Naive thymus-derived CD4-positive, alpha-beta T cell (primary cell): ENCODE measurements around the gene SIPA1L3. TPM values are rescaled to one million over a fixed set of nuclear protein-coding genes. Genes with fewer than 3 reads are reported as not detected.

ENCODE experiments used
- ATAC-seq: fragments of 150-1000 bp; cut with Tn5 transposase; 2 replicates; pipeline ENCODE4 v1.10.0; 2021; ENCODE audit warnings: mild to moderate bottlenecking, moderate library complexity
- CTCF ChIA-PET: fragments of 350-600 bp; sonication (Branson Sonifier 250); formaldehyde crosslinking; loops from one replicate; lab custom pipeline; 2021; ENCODE audit warnings: antibody characterized with exemption; lab: Charles Lee
- POLR2A ChIA-PET: fragments of 350-600 bp; sonication (Branson Sonifier 250); formaldehyde crosslinking; loops from one replicate; lab custom pipeline; 2021; ENCODE audit warnings: antibody characterized with exemption, inconsistent platforms; lab: Charles Lee
- DNase-seq, 9 donors: peaks; one replicate each; pipeline versions ENCODE4 v3.0.0 to v3.0.0-alpha.2; 2020 to 2022; ENCODE audit warnings: mixed read lengths in 1 of 9
- H3K27ac ChIP-seq: one replicate; pipeline ENCODE4 v1.7.0; 2013; ENCODE audit warnings: mild to moderate bottlenecking, low read depth, low read length, moderate library complexity
- H3K27me3 ChIP-seq, 2 donors: one replicate each; pipeline ENCODE4 v1.7.0; 2013; ENCODE audit warnings: low read length in 2 of 2, mild to moderate bottlenecking in 2 of 2, moderate library complexity in 2 of 2; ENCODE audit not compliant: control insufficient read depth in 2 of 2, insufficient read depth in 2 of 2
- H3K36me3 ChIP-seq, 3 experiments: 1 replicate in 2 of 3; 2 replicates in 1 of 3; pipeline ENCODE4 v1.7.0; 2013; ENCODE audit warnings: low read length in 3 of 3, mild to moderate bottlenecking in 3 of 3, moderate library complexity in 1 of 3; ENCODE audit not compliant: insufficient read depth in 3 of 3, control insufficient read depth in 2 of 3
- H3K4me1 ChIP-seq, 2 donors: one replicate each; pipeline ENCODE4 v1.7.0; 2013; ENCODE audit warnings: low read length in 2 of 2, mild to moderate bottlenecking in 2 of 2, moderate library complexity in 1 of 2; ENCODE audit not compliant: control insufficient read depth in 2 of 2, insufficient read depth in 2 of 2
- H3K4me3 ChIP-seq: 2 replicates; pipeline ENCODE4 v1.7.0; 2013; ENCODE audit warnings: mild to moderate bottlenecking, low read length
- H3K9me3 ChIP-seq, 3 experiments: 1 replicate in 2 of 3; 2 replicates in 1 of 3; pipeline ENCODE4 v1.7.0; 2013; ENCODE audit warnings: low read length in 3 of 3; ENCODE audit not compliant: control insufficient read depth in 2 of 3
- H3K27ac Mint-ChIP-seq, 9 donors: one replicate each; pipeline ENCODE4 v1.8.0; 2020 to 2022; ENCODE audit warnings: mixed read lengths in 9 of 9, mild to moderate bottlenecking in 8 of 9, moderate library complexity in 5 of 9, inconsistent platforms in 2 of 9
- H3K27me3 Mint-ChIP-seq, 5 donors: one replicate each; pipeline ENCODE4 v1.8.0; 2021 to 2022; ENCODE audit warnings: mixed read lengths in 5 of 5, mild to moderate bottlenecking in 1 of 5
- H3K36me3 Mint-ChIP-seq, 5 donors: one replicate each; pipeline ENCODE4 v1.8.0; 2020 to 2022; ENCODE audit warnings: mixed read lengths in 5 of 5, mild to moderate bottlenecking in 3 of 5, inconsistent platforms in 1 of 5
- H3K4me1 Mint-ChIP-seq, 7 donors: one replicate each; pipeline ENCODE4 v1.8.0; 2020 to 2022; ENCODE audit warnings: mixed read lengths in 7 of 7, mild to moderate bottlenecking in 3 of 7, inconsistent platforms in 1 of 7
- H3K4me3 Mint-ChIP-seq, 10 donors: one replicate each; pipeline ENCODE4 v1.8.0; 2020 to 2022; ENCODE audit warnings: mild to moderate bottlenecking in 10 of 10, mixed read lengths in 10 of 10, moderate library complexity in 6 of 10, inconsistent platforms in 2 of 10
- H3K9me3 Mint-ChIP-seq, 11 donors: one replicate each; pipeline ENCODE4 v1.8.0; 2020 to 2022; ENCODE audit warnings: mixed read lengths in 11 of 11, mild to moderate bottlenecking in 4 of 11, inconsistent platforms in 1 of 11, moderate library complexity in 1 of 11
- intact Hi-C, 2 donors: fragments of 100-400 bp; cut with micrococcal nuclease; formaldehyde crosslinking; loops; one replicate each; pipeline ENCODE4 v1.15.1; 2023
- polyA plus RNA-seq, 2 donors: library from polyadenylated mRNA; unstranded; fragments of 300-500 nt; fragmentation: Illumina TruSeq; gene quantifications; one replicate each; pipeline ENCODE4 v1.2.3, GENCODE V29; 2021
- total RNA-seq, 6 experiments: library from RNA in 5 of 6; stranded (reverse) in 5 of 6; gene quantifications; 1 replicate in 5 of 6; 2 replicates in 1 of 6; pipeline ENCODE4 v1.2.3 and lab custom pipeline; 2021 to 2026

The SIPA1L3 gene
- total and polyA plus RNA-seq, 7 experiments from 2014 or later = 0.91 to 38.7 (median 22.5) TPM

GRCh38 chr19:38105574-38105973, 198.6 kb downstream of the SIPA1L3 start:
- ATAC-seq (no peak), DNase-seq (no peak)
- H3K27me3 ChIP-seq = no peaks in the 10 kb centered on the region
- H3K4me1 ChIP-seq = no peaks in the 10 kb centered on the region
- peaks cover 0 to 65% (median under 1%) of the 10 kb centered on the region in 3 experiments for H3K36me3 ChIP-seq
- H3K4me3 Mint-ChIP-seq = no peak overlapping the region
- H3K27me3 Mint-ChIP-seq = no peaks in the 10 kb centered on the region
- peaks cover 13 to 78% (median 38%) of the 10 kb centered on the region in 5 donors for H3K36me3 Mint-ChIP-seq
- ChIA-PET CTCF (no interaction called here), POLR2A (no interaction called here)
- no peak overlapping the region for H3K27ac Mint-ChIP-seq
- no peaks in the 10 kb centered on the region for H3K4me1 Mint-ChIP-seq
- H3K9me3 Mint-ChIP-seq = peaks cover 0 to 1% (median 0%) of the 10 kb centered on the region in 11 donors
- H3K4me3 ChIP-seq = no peak overlapping the region
- intact Hi-C loops = no loop called here
- no peaks in the 10 kb centered on the region for H3K9me3 ChIP-seq
- H3K27ac ChIP-seq = no peak overlapping the region

GRCh38 chr19:38107129-38107528, 200.1 kb downstream of the SIPA1L3 start:
- intact Hi-C loops = no loop called here
- Histone ChIP-seq H3K9me3 (no peaks in the 10 kb centered on the region), H3K4me3 (no peak overlapping the region), H3K4me1 (no peaks in the 10 kb centered on the region), H3K27ac (no peak overlapping the region), H3K36me3 (peaks cover 0 to 64% (median 0%) of the 10 kb centered on the region in 3 experiments), H3K27me3 (no peaks in the 10 kb centered on the region)
- H3K9me3 Mint-ChIP-seq = peaks cover 0 to 1% (median 0%) of the 10 kb centered on the region in 11 donors
- no peak overlapping the region for H3K4me3 Mint-ChIP-seq
- ATAC-seq = no peak
- H3K27ac Mint-ChIP-seq = no peak overlapping the region
- H3K36me3 Mint-ChIP-seq = peaks cover 13 to 77% (median 40%) of the 10 kb centered on the region in 5 donors
- DNase-seq = no peak
- H3K4me1 Mint-ChIP-seq = no peaks in the 10 kb centered on the region
- no peaks in the 10 kb centered on the region for H3K27me3 Mint-ChIP-seq
- ChIA-PET POLR2A (no interaction called here), CTCF (no interaction called here)

- DNase-seq (no peak), ATAC-seq (no peak)
- intact Hi-C loops = no loop called here
- H3K27ac Mint-ChIP-seq = no peak overlapping the region
- Histone ChIP-seq H3K4me1 (peaks cover 0 to 5% of the 10 kb centered on the region in 2 donors), H3K27ac (no peak overlapping the region), H3K27me3 (no peaks in the 10 kb centered on the region), H3K36me3 (peaks cover 0 to 51% (median 0%) of the 10 kb centered on the region in 3 experiments), H3K4me3 (no peak overlapping the region), H3K9me3 (no peaks in the 10 kb centered on the region)
- POLR2A ChIA-PET = no interaction called here
- H3K4me3 Mint-ChIP-seq = no peak overlapping the region
- no peaks in the 10 kb centered on the region for H3K27me3 Mint-ChIP-seq
- peaks cover 9 to 73% (median 46%) of the 10 kb centered on the region in 5 donors for H3K36me3 Mint-ChIP-seq
- peaks cover 0 to 3% (median 0%) of the 10 kb centered on the region in 11 donors for H3K9me3 Mint-ChIP-seq
- CTCF ChIA-PET = no interaction called here
- peaks cover 5 to 19% (median 15%) of the 10 kb centered on the region in 7 donors for H3K4me1 Mint-ChIP-seq
Measured at GRCh38 chr19:38111898-38112297, 204.9 kb downstream of the SIPA1L3 start.

GRCh38 chr19:38114651-38115050, 207.6 kb downstream of the SIPA1L3 start:
- H3K4me1 Mint-ChIP-seq = peaks cover 5 to 19% (median 15%) of the 10 kb centered on the region in 7 donors
- peaks cover 8 to 68% (median 49%) of the 10 kb centered on the region in 5 donors for H3K36me3 Mint-ChIP-seq
- H3K27ac Mint-ChIP-seq = peak overlapping the region in 5 of 9 donors; percentile 6 to 28 (median 19)
- ATAC-seq (no peak), DNase-seq (no peak)
- H3K27me3 Mint-ChIP-seq = no peaks in the 10 kb centered on the region
- H3K36me3 ChIP-seq = peaks cover 0 to 37% (median 0%) of the 10 kb centered on the region in 3 experiments
- H3K9me3 Mint-ChIP-seq = peaks cover 0 to 6% (median 2%) of the 10 kb centered on the region in 11 donors
- H3K9me3 ChIP-seq = no peaks in the 10 kb centered on the region
- peak overlapping the region in 1 of 10 donors; percentile 8 for H3K4me3 Mint-ChIP-seq
- H3K27ac ChIP-seq = no peak overlapping the region
- intact Hi-C loops = no loop called here
- ChIA-PET CTCF (no interaction called here), POLR2A (no interaction called here)
- no peaks in the 10 kb centered on the region for H3K27me3 ChIP-seq
- H3K4me1 ChIP-seq = peaks cover 0 to 5% of the 10 kb centered on the region in 2 donors
- H3K4me3 ChIP-seq = no peak overlapping the region

GRCh38 chr19:38115271-38115802, 208.3 kb downstream of the SIPA1L3 start:
- ChIA-PET CTCF (no interaction called here), POLR2A (no interaction called here)
- H3K4me3 ChIP-seq = no peak overlapping the region
- H3K27me3 ChIP-seq = no peaks in the 10 kb centered on the region
- H3K27ac Mint-ChIP-seq = peak overlapping the region in 3 of 9 donors; percentile 28 to 75 (median 55)
- H3K4me1 Mint-ChIP-seq = peaks cover 5 to 19% (median 15%) of the 10 kb centered on the region in 7 donors
- peaks cover 0 to 13% (median 5%) of the 10 kb centered on the region in 11 donors for H3K9me3 Mint-ChIP-seq
- peaks cover 0 to 37% (median 0%) of the 10 kb centered on the region in 3 experiments for H3K36me3 ChIP-seq
- DNase-seq = no peak
- H3K36me3 Mint-ChIP-seq = peaks cover 12 to 68% (median 56%) of the 10 kb centered on the region in 5 donors
- H3K4me3 Mint-ChIP-seq = no peak overlapping the region
- H3K27me3 Mint-ChIP-seq = no peaks in the 10 kb centered on the region
- intact Hi-C loops = no loop called here
- H3K4me1 ChIP-seq = peaks cover 0 to 5% of the 10 kb centered on the region in 2 donors
- H3K9me3 ChIP-seq = peaks cover 0 to 3% (median 0%) of the 10 kb centered on the region in 3 experiments
- no peak for ATAC-seq
- H3K27ac ChIP-seq = no peak overlapping the region

- Mint-ChIP-seq H3K4me3 (no peak overlapping the region), H3K36me3 (peaks cover 20 to 67% (median 65%) of the 10 kb centered on the region in 5 donors), H3K27ac (no peak overlapping the region), H3K9me3 (peaks cover 0 to 29% (median 17%) of the 10 kb centered on the region in 11 donors), H3K4me1 (peaks cover 5 to 19% (median 15%) of the 10 kb centered on the region in 7 donors), H3K27me3 (no peaks in the 10 kb centered on the region)
- no peak for ATAC-seq
- no peak overlapping the region for H3K27ac ChIP-seq
- ChIA-PET CTCF (no interaction called here), POLR2A (no interaction called here)
- no peaks in the 10 kb centered on the region for H3K27me3 ChIP-seq
- intact Hi-C loops = no loop called here
- peaks cover 0 to 7% (median 0%) of the 10 kb centered on the region in 3 experiments for H3K9me3 ChIP-seq
- H3K4me3 ChIP-seq = no peak overlapping the region
- H3K36me3 ChIP-seq = peaks cover 0 to 25% (median 5%) of the 10 kb centered on the region in 3 experiments
- DNase-seq = no peak
- peaks cover 0 to 5% of the 10 kb centered on the region in 2 donors for H3K4me1 ChIP-seq
Measured at GRCh38 chr19:38118176-38118575, 211.2 kb downstream of the SIPA1L3 start.
